ENCODE data around the gene ZNF579. TPM values are rescaled to one million over a fixed set of nuclear protein-coding genes. Genes with fewer than 3 reads are reported as not detected.

ZNF579 gene
- total RNA-seq, 1 donor from 2014 or later = 10.9 TPM

DNA sequence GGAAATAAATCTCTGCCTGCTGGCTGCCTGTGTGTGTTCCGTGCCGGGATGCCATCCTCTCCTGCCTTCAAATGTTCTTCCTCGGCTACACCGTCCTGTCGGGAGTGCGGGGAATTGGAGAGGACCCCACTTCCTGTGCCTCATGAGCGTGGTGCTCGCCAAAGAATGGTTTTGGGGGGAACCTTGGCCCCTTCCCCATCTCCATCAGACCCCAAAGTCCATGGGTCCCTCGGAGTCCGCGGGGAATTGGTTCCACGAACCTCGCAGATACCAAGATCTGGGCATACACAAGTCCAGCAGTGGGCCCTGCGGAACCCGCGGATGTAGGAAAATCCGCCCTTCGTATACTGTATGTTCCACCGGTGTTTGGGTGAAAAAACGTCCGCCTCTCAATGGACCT is 22.5 kb upstream of the ZNF579 start:
- TF ChIP-seq, protein P1, sequence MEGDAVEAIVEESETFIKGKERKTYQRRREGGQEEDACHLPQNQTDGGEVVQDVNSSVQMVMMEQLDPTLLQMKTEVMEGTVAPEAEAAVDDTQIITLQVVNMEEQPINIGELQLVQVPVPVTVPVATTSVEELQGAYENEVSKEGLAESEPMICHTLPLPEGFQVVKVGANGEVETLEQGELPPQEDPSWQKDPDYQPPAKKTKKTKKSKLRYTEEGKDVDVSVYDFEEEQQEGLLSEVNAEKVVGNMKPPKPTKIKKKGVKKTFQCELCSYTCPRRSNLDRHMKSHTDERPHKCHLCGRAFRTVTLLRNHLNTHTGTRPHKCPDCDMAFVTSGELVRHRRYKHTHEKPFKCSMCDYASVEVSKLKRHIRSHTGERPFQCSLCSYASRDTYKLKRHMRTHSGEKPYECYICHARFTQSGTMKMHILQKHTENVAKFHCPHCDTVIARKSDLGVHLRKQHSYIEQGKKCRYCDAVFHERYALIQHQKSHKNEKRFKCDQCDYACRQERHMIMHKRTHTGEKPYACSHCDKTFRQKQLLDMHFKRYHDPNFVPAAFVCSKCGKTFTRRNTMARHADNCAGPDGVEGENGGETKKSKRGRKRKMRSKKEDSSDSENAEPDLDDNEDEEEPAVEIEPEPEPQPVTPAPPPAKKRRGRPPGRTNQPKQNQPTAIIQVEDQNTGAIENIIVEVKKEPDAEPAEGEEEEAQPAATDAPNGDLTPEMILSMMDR (IDR thresholded peaks at IDR 0.05) = no peak
- POLR2A ChIA-PET = interaction anchor here (1.4 kb wide), 1 partner anchor 37 kb away, joined by 4 read pairs; the partner anchor contains the start of gene ZNF580
- no peaks in the 10 kb centered on the region for H3K9me3 Mint-ChIP-seq
- peaks cover 32% of the 10 kb centered on the region for H3K36me3 Mint-ChIP-seq (ENCODE audit: low read depth)
- ATAC-seq (ENCODE audit: low read depth) (no peak), DNase-seq (no peak)
- CTCF ChIA-PET = no interaction called here
- peak overlapping the region; percentile 53 for H3K27ac Mint-ChIP-seq
- peaks cover 44% of the 10 kb centered on the region for H3K4me1 Mint-ChIP-seq
- no peaks in the 10 kb centered on the region for H3K27me3 Mint-ChIP-seq
- H3K4me3 Mint-ChIP-seq = no peak overlapping the region
- intact Hi-C loops (cut with micrococcal nuclease) = loop anchor here (10.0 kb wide), 1 partner anchor 348 kb away; the partner anchor contains the start of gene PPP6R1

DNA sequence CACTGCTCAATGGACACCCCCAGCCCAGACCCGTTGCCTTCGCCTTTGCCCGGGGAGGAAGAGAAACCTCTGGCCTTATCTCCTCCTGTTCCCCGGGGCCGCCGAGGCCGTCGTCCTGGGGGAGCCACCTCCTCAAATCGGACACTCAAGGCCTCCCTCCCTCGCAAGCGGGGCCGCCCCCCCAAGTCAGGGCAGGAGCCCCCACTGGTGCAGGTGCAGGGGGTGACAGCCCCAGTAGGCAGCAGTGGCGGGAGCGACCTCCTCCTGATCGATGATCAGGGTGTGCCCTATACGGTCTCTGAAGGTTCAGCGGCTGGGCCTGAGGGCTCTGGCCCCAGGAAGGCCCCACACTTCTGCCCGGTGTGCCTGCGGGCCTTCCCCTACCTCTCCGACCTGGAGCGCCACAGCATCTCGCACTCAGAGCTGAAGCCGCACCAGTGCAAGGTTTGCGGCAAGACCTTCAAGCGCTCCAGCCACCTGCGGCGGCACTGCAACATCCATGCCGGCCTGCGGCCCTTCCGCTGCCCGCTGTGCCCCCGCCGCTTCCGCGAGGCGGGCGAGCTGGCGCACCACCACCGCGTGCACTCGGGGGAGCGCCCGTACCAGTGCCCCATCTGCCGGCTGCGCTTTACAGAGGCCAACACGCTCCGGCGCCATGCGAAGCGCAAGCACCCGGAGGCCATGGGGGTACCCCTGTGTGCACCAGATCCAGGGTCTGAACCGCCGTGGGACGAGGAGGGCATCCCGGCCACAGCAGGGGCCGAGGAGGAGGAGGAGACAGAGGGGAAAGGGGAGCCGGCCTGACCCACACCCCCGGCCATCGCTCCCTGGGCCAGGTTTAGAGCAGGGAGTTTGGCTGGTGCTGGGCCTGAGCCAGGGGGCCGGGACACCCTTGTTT is 21.7 kb upstream of the ZNF579 start:
- no peak for DNase-seq
- ATAC-seq (ENCODE audit: low read depth) = no peak
- peaks cover 37% of the 10 kb centered on the region for H3K4me1 Mint-ChIP-seq
- peak overlapping the region; percentile 79 for H3K27ac Mint-ChIP-seq
- H3K4me3 Mint-ChIP-seq = no peak overlapping the region
- POLR2A ChIA-PET = interaction anchor here (0.7 kb wide), 1 partner anchor 9 kb away, joined by 4 read pairs; no protein-coding TSS in a partner anchor
- intact Hi-C loops (cut with micrococcal nuclease) = loop anchor here (10.0 kb wide), 1 partner anchor 348 kb away; the partner anchor contains the start of gene PPP6R1
- TF ChIP-seq, protein P1 (IDR thresholded peaks at IDR 0.05) = no peak
- no peaks in the 10 kb centered on the region for H3K27me3 Mint-ChIP-seq
- H3K36me3 Mint-ChIP-seq (ENCODE audit: low read depth) = peaks cover 29% of the 10 kb centered on the region
- H3K9me3 Mint-ChIP-seq = no peaks in the 10 kb centered on the region
- CTCF ChIA-PET = no interaction called here

DNA sequence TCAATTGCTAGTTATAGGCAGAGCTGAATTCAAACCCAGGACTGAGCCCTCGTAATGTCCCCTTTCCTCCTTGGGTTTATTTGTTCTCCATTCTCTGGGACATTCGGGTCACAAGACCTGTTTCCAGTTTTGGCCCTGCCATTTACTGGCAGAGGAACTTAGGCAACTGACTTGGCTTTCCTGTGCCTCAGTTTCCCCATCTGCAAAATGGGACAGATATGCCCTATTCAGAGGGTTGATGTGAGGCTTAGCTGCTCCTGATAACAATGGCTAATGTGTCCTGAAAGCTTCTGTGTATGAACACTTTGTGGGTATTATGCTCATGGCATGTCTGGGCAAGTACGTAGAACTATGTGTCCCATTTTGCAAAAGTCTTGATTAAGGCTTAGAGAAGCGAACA is 20.4 kb upstream of the ZNF579 start:
- Mint-ChIP-seq H3K4me3 (peak overlapping the region; percentile 75), H3K27me3 (no peaks in the 10 kb centered on the region), H3K27ac (peak overlapping the region; percentile 79), H3K36me3 (ENCODE audit: low read depth) (peaks cover 29% of the 10 kb centered on the region), H3K4me1 (peaks cover 26% of the 10 kb centered on the region), H3K9me3 (no peaks in the 10 kb centered on the region)
- no peak for DNase-seq
- intact Hi-C loops (cut with micrococcal nuclease) = loop anchor here (10.0 kb wide), 1 partner anchor 346 kb away; the partner anchor contains the start of gene PPP6R1
- TF ChIP-seq, protein P1 (IDR thresholded peaks at IDR 0.05) = no peak
- CTCF ChIA-PET = no interaction called here
- POLR2A ChIA-PET = interaction anchor here (0.5 to 4.5 kb wide), 3 partner anchors 15 to 792 kb away, joined by 3 to 45 read pairs (median 42); partner anchors contain the start of gene U2AF2
- no peak for ATAC-seq (ENCODE audit: low read depth)

DNA sequence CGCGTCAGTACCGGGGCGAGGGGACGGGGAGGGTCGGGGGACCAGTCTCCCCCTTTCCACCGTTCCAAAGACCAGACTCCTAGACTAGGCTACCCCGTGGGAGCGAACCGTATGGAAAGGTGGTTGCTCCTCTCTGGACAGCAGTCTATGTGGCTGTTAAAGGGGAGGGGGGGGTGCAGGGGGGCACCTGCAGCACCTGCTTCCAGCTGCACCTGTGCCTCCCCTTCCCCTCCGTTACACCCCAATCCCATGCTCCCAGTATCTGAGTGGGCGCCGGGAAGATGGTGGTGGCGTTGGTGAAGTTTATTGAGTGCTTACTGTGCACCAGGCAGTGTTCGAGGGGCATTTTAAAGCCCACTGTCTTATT is 20.0 kb upstream of the ZNF579 start:
- ATAC-seq (ENCODE audit: low read depth) = no peak
- Mint-ChIP-seq H3K27ac (peak overlapping the region; percentile 79), H3K4me3 (peak overlapping the region; percentile 75), H3K4me1 (peaks cover 23% of the 10 kb centered on the region), H3K9me3 (peaks cover 2% of the 10 kb centered on the region), H3K36me3 (ENCODE audit: low read depth) (peaks cover 30% of the 10 kb centered on the region), H3K27me3 (no peaks in the 10 kb centered on the region)
- TF ChIP-seq, protein P1 (IDR thresholded peaks at IDR 0.05) = no peak
- CTCF ChIA-PET = no interaction called here
- intact Hi-C loops (cut with micrococcal nuclease) = loop anchor here (10.0 kb wide), 1 partner anchor 346 kb away; the partner anchor contains the start of gene PPP6R1
- DNase-seq = no peak
- POLR2A ChIA-PET = interaction anchor here (0.5 to 4.5 kb wide), 8 partner anchors 15 to 792 kb away, joined by 3 to 45 read pairs (median 20); partner anchors contain the start of genes CCDC106, U2AF2 and ZNF628

All from activated B cell treated with CpG ODN at 0.5 μM for 24 hours (primary cell).